ENCODE data around the gene PARD3B.

GRCh38 chr2:204988836-204989235 lies 443.6 kb downstream of the PARD3B start:
- TF ChIP-seq CTCF (IDR thresholded peaks at IDR 0.05), result no peak
- TF ChIP-seq POLR2A (IDR thresholded peaks at IDR 0.05), result no peak
